ENCODE data around the gene ZNF892.

ZNF892 gene

GRCh38 chr2:95207111-95207961 is at the start of gene ZNF892:
Gene ZNF892 (plus strand): TSS chr2:95207521. CDS start chr2:95207816, 295 bp downstream.
- DNase-seq (ENCODE audit: low spot score) = peak; percentile 95
- peak; percentile 61 for TF ChIP-seq CTCF (IDR thresholded peaks at IDR 0.05; ENCODE audit: extremely low read depth, insufficient read depth, missing control alignments)
- in situ Hi-C loops (cut with MboI; ENCODE audit: low pct_unique_long_range_greater_than_20kb, low sequenced_read_pairs, unreplicated experiment) = no loop called here

GRCh38 chr2:95158441-95158840 is 48.9 kb upstream of the ZNF892 start:
- in situ Hi-C loops (cut with MboI; ENCODE audit: low pct_unique_long_range_greater_than_20kb, low sequenced_read_pairs, unreplicated experiment) = no loop called here
- no peak for DNase-seq (ENCODE audit: low spot score)
- TF ChIP-seq CTCF (IDR thresholded peaks at IDR 0.05; ENCODE audit: extremely low read depth, insufficient read depth, missing control alignments) = no peak

- no peak for TF ChIP-seq CTCF (IDR thresholded peaks at IDR 0.05; ENCODE audit: extremely low read depth, insufficient read depth, missing control alignments)
- in situ Hi-C loops (cut with MboI; ENCODE audit: low pct_unique_long_range_greater_than_20kb, low sequenced_read_pairs, unreplicated experiment) = no loop called here
These were observed 48.3 kb upstream of the ZNF892 start for GRCh38 chr2:95158891-95159619.

GRCh38 chr2:95159690-95160449 is 47.5 kb upstream of the ZNF892 start, which contains the start of gene ZNF514:
Gene ZNF514 (minus strand): TSS chr2:95159848. CDS start chr2:95153253, 6,595 bp downstream.
- in situ Hi-C loops (cut with MboI; ENCODE audit: low pct_unique_long_range_greater_than_20kb, low sequenced_read_pairs, unreplicated experiment) = no loop called here
- peak; percentile 90 for DNase-seq (ENCODE audit: low spot score)
- no peak for TF ChIP-seq CTCF (IDR thresholded peaks at IDR 0.05; ENCODE audit: extremely low read depth, insufficient read depth, missing control alignments)

More at GRCh38 chr2:95158891-95159619, 48.3 kb upstream of the ZNF892 start:
- peak; percentile 64 for DNase-seq (ENCODE audit: low spot score)

- DNase-seq (ENCODE audit: low spot score) = peak; percentile 21
- no peak for TF ChIP-seq CTCF (IDR thresholded peaks at IDR 0.05; ENCODE audit: extremely low read depth, insufficient read depth, missing control alignments)
These were observed 42.3 kb upstream of the ZNF892 start for GRCh38 chr2:95165030-95165370.

GRCh38 chr2:95165371-95166064 is 41.8 kb upstream of the ZNF892 start, which contains the start of gene ZNF2:
Gene ZNF2 (plus strand): TSS chr2:95165809. CDS start chr2:95176227, 10,418 bp downstream.
- in situ Hi-C loops (cut with MboI; ENCODE audit: low pct_unique_long_range_greater_than_20kb, low sequenced_read_pairs, unreplicated experiment) = no loop called here
- DNase-seq (ENCODE audit: low spot score) = peak; percentile 96

More at GRCh38 chr2:95165030-95165370, 42.3 kb upstream of the ZNF892 start:
- in situ Hi-C loops (cut with MboI; ENCODE audit: low pct_unique_long_range_greater_than_20kb, low sequenced_read_pairs, unreplicated experiment) = no loop called here

More at GRCh38 chr2:95165371-95166064, 41.8 kb upstream of the ZNF892 start, which contains the start of gene ZNF2:
- no peak for TF ChIP-seq CTCF (IDR thresholded peaks at IDR 0.05; ENCODE audit: extremely low read depth, insufficient read depth, missing control alignments)
